ENCODE measurements around the gene ETV7.
A peak's percentile ranks its signal among the peaks of the same experiment; 100 is the strongest.

The ETV7 gene

GRCh38 chr6:36347621-36348020, 39.8 kb downstream of the ETV7 start:
- no peaks in the 10 kb centered on the region for H3K36me3 ChIP-seq (replicated peaks)
- no peak overlapping the region for H3K27ac ChIP-seq
- H3K27me3 ChIP-seq (replicated peaks) = no peaks in the 10 kb centered on the region
- in situ Hi-C loops (cut with HindIII; ENCODE audit: low pct_ligation_motif_present, low sequenced_read_pairs) = no loop called here
- TF ChIP-seq CTCF (IDR thresholded peaks at IDR 0.05; ENCODE audit: low read depth, low read length, missing control alignments) = no peak
- peak; percentile 54 for DNase-seq
- H3K4me3 ChIP-seq (ENCODE audit: low read depth, low read length) = no peak overlapping the region

- no peaks in the 10 kb centered on the region for H3K27me3 ChIP-seq (replicated peaks)
- H3K4me3 ChIP-seq (ENCODE audit: low read depth, low read length) = no peak overlapping the region
- no peak for TF ChIP-seq CTCF (IDR thresholded peaks at IDR 0.05; ENCODE audit: low read depth, low read length, missing control alignments)
- DNase-seq = no peak
- H3K27ac ChIP-seq = no peak overlapping the region
- H3K36me3 ChIP-seq (replicated peaks) = no peaks in the 10 kb centered on the region
- in situ Hi-C loops (cut with HindIII; ENCODE audit: low pct_ligation_motif_present, low sequenced_read_pairs) = no loop called here
Observed at GRCh38 chr6:36346486-36347273, 40.8 kb downstream of the ETV7 start.

GRCh38 chr6:36345681-36346466, 41.6 kb downstream of the ETV7 start:
- no peaks in the 10 kb centered on the region for H3K27me3 ChIP-seq (replicated peaks)

GRCh38 chr6:36343109-36343680, 44.3 kb downstream of the ETV7 start:
- no peaks in the 10 kb centered on the region for H3K36me3 ChIP-seq (replicated peaks)

More at GRCh38 chr6:36345681-36346466, 41.6 kb downstream of the ETV7 start:
- TF ChIP-seq CTCF (IDR thresholded peaks at IDR 0.05; ENCODE audit: low read depth, low read length, missing control alignments) = no peak
- in situ Hi-C loops (cut with HindIII; ENCODE audit: low pct_ligation_motif_present, low sequenced_read_pairs) = no loop called here
- Histone ChIP-seq H3K36me3 (replicated peaks) (no peaks in the 10 kb centered on the region), H3K4me3 (ENCODE audit: low read depth, low read length) (no peak overlapping the region), H3K27ac (no peak overlapping the region)
- DNase-seq = no peak

More at GRCh38 chr6:36343109-36343680, 44.3 kb downstream of the ETV7 start:
- H3K4me3 ChIP-seq (ENCODE audit: low read depth, low read length) = no peak overlapping the region
- in situ Hi-C loops (cut with HindIII; ENCODE audit: low pct_ligation_motif_present, low sequenced_read_pairs) = no loop called here
- TF ChIP-seq CTCF (IDR thresholded peaks at IDR 0.05; ENCODE audit: low read depth, low read length, missing control alignments) = no peak
- DNase-seq = no peak
- no peak overlapping the region for H3K27ac ChIP-seq
- H3K27me3 ChIP-seq (replicated peaks) = peaks cover 9% of the 10 kb centered on the region

Data from brain microvascular endothelial cell (primary cell).